HCT116 (cell line): ENCODE data around the gene SPINT2. TPM values are rescaled to one million over a fixed set of nuclear protein-coding genes. Genes with fewer than 3 reads are reported as not detected.

Experiments used
- ATAC-seq: fragments of 200-7000 bp; cut with Tn5 transposase; 2 replicates; pipeline ENCODE4 v1.9.1; 2020; ENCODE audit warnings: mild to moderate bottlenecking, moderate library complexity
- BruUV-seq: library from RNA; stranded (reverse); fragments of 400-500 nt; replicated peaks from 2 replicates; lab custom pipeline; 2021; lab: Mats Ljungman, UMichigan
- CTCF ChIA-PET: fragments of 300-600 bp; sonication (Branson Sonifier 250); formaldehyde crosslinking; loops from one replicate; lab custom pipeline; 2021; ENCODE audit warnings: antibody characterized with exemption; lab: Charles Lee
- POLR2A ChIA-PET: fragments of 300-600, 350-600 bp; sonication (Branson Sonifier 250); formaldehyde crosslinking; loops from one replicate; lab custom pipeline; 2021; ENCODE audit warnings: antibody characterized with exemption; lab: Charles Lee
- RAD21 ChIA-PET, 2 experiments: fragments of 300-600 bp; sonication (Branson Sonifier 250); formaldehyde crosslinking; loops; one replicate each; lab custom pipeline; 2023; ENCODE audit warnings: low total read pairs in 2 of 2; ENCODE audit not compliant: uncharacterized antibody in 2 of 2, unreplicated experiment in 2 of 2, low non-redundant PET in 1 of 2; lab: Charles Lee
- DNase-seq: peaks from one replicate; pipeline ENCODE4 v3.0.0-alpha.2; 2010; ENCODE audit warnings: low read depth, low spot score
- H2AFZ ChIP-seq: fragments of 200-600 bp; shearing (Covaris generic), sonication (generic); 2 replicates; pipeline ENCODE4 v1.6.1; 2017; ENCODE audit warnings: low read depth, mixed run types, mixed read lengths, antibody characterized with exemption, low read length; ENCODE audit not compliant: poor library complexity, severe bottlenecking
- H3K27ac ChIP-seq: 2 replicates; pipeline ENCODE4 v1.5.1; 2012; ENCODE audit warnings: low read depth, low read length
- H3K27me3 ChIP-seq: fragments of 200-600 bp; sonication (generic); 2 replicates; pipeline ENCODE4 v1.6.1; 2016; ENCODE audit warnings: mixed run types, low read length, mixed read lengths; ENCODE audit not compliant: insufficient read depth
- H3K36me3 ChIP-seq, 2 experiments: fragments of 200-500 bp in 1 of 2; fragments of 200-600 bp in 1 of 2; sonication (Bioruptor generic) in 1 of 2; sonication (generic) in 1 of 2; 2 replicates each; pipeline versions ENCODE4 v1.5.1 to v1.6.1; 2014 to 2016; ENCODE audit warnings: low read length in 2 of 2, inconsistent platforms in 1 of 2, mixed read lengths in 1 of 2, mixed run types in 1 of 2; ENCODE audit not compliant: insufficient read depth in 2 of 2, control insufficient read depth in 1 of 2
- H3K4me1 ChIP-seq, 2 experiments: fragments of 200-600 bp in 1 of 2; sonication (generic) in 1 of 2; 2 replicates each; pipeline versions ENCODE4 v1.5.1 to v1.6.1; 2012 to 2017; ENCODE audit warnings: low read length in 2 of 2, inconsistent platforms in 1 of 2, mild to moderate bottlenecking in 1 of 2, mixed read lengths in 1 of 2, mixed run types in 1 of 2, moderate library complexity in 1 of 2; ENCODE audit not compliant: insufficient read depth in 2 of 2, control insufficient read depth in 1 of 2
- H3K4me2 ChIP-seq: fragments of 200-600 bp; sonication (generic); 2 replicates; pipeline ENCODE4 v1.6.1; 2017; ENCODE audit warnings: mixed run types, low read length, mixed read lengths
- H3K4me3 ChIP-seq, 2 experiments: fragments of 200-600 bp in 1 of 2; sonication (generic) in 1 of 2; replicated peaks in 1 of 2; 2 replicates each; pipeline ENCODE4 v1.5.1; 2011 to 2016; ENCODE audit warnings: low read length in 2 of 2, control low read depth in 1 of 2, low read depth in 1 of 2, mild to moderate bottlenecking in 1 of 2, mixed read lengths in 1 of 2, mixed run types in 1 of 2
- H3K79me2 ChIP-seq: fragments of 200-600 bp; sonication (generic); 2 replicates; pipeline ENCODE4 v1.6.1; 2017; ENCODE audit warnings: mild to moderate bottlenecking, mixed run types, low read length, moderate library complexity, mixed read lengths; ENCODE audit not compliant: insufficient read depth
- H3K9ac ChIP-seq: fragments of 200-600 bp; sonication (generic); 2 replicates; pipeline ENCODE4 v1.6.1; 2016; ENCODE audit warnings: low read length, mixed read lengths
- H3K9me2 ChIP-seq: fragments of 200-600 bp; sonication (generic), shearing (Covaris generic); 2 replicates; pipeline ENCODE4 v1.6.1; 2017; ENCODE audit warnings: mixed run types, mild to moderate bottlenecking, moderate library complexity; ENCODE audit not compliant: insufficient read depth
- H3K9me3 ChIP-seq, 2 experiments: fragments of 200-500 bp in 1 of 2; fragments of 200-600 bp in 1 of 2; sonication (Bioruptor generic) in 1 of 2; sonication (generic) in 1 of 2; 2 replicates each; pipeline ENCODE4 v1.6.1; 2014 to 2017; ENCODE audit warnings: low read length in 2 of 2, mixed read lengths in 2 of 2, inconsistent platforms in 1 of 2, low read depth in 1 of 2, mild to moderate bottlenecking in 1 of 2, mixed run types in 1 of 2, moderate library complexity in 1 of 2; ENCODE audit not compliant: control insufficient read depth in 1 of 2, insufficient read depth in 1 of 2
- H4K20me1 ChIP-seq: fragments of 200-600 bp; sonication (generic), shearing (Covaris generic); 2 replicates; pipeline ENCODE4 v1.6.1; 2017; ENCODE audit warnings: mixed run types, mild to moderate bottlenecking, moderate library complexity; ENCODE audit not compliant: insufficient read depth
- ATF3 ChIP-seq: IDR thresholded peaks from 2 replicates; pipeline ENCODE4 v1.6.1; 2012
- CBX3 ChIP-seq: IDR thresholded peaks from 2 replicates; pipeline ENCODE4 v1.6.1; 2012; ENCODE audit warnings: low read depth
- CEBPB ChIP-seq: IDR thresholded peaks from 2 replicates; pipeline ENCODE4 v1.6.1; 2012; ENCODE audit warnings: low read depth
- ELF1 ChIP-seq: IDR thresholded peaks from 2 replicates; pipeline ENCODE4 v1.6.1; 2012; ENCODE audit warnings: low read depth, borderline replicate concordance
- FOSL1 ChIP-seq: IDR thresholded peaks from 2 replicates; pipeline ENCODE4 v1.6.1; 2012; ENCODE audit warnings: low read depth
- MAX ChIP-seq: IDR thresholded peaks from 2 replicates; pipeline ENCODE4 v1.6.1; 2012
- POLR2A ChIP-seq: IDR thresholded peaks from 2 replicates; pipeline ENCODE4 v1.7.0; 2011; ENCODE audit warnings: borderline replicate concordance; ENCODE audit not compliant: insufficient read depth, insufficient read length; ENCODE audit errors: extremely low read depth
- POLR2AphosphoS5 ChIP-seq: IDR thresholded peaks from 2 replicates; pipeline ENCODE4 v1.6.1; 2011; ENCODE audit warnings: mild to moderate bottlenecking, low read depth, low read length, moderate library complexity
- SIN3A ChIP-seq: IDR thresholded peaks from 2 replicates; pipeline ENCODE4 v1.6.1; 2012; ENCODE audit warnings: low read depth
- SRF ChIP-seq: IDR thresholded peaks from 2 replicates; pipeline ENCODE4 v1.6.1; 2012; ENCODE audit warnings: low read depth
- YY1 ChIP-seq: IDR thresholded peaks from 2 replicates; pipeline ENCODE4 v1.6.1; 2011; ENCODE audit warnings: low read length, low read depth, moderate library complexity, mild to moderate bottlenecking; ENCODE audit not compliant: insufficient replicate concordance; ENCODE audit errors: extremely low read depth
- ZBTB33 ChIP-seq: IDR thresholded peaks from 2 replicates; pipeline ENCODE4 v1.6.1; 2011; ENCODE audit warnings: mild to moderate bottlenecking, low read length, moderate library complexity; ENCODE audit not compliant: insufficient replicate concordance; ENCODE audit errors: extremely low read depth
- ZFX ChIP-seq: fragments of 450-650 bp; IDR thresholded peaks from 2 replicates; pipeline ENCODE4 v1.6.1; 2017
- ZNF274 ChIP-seq: fragments of 200-500 bp; sonication (Bioruptor generic); IDR thresholded peaks from 2 replicates; pipeline ENCODE4 v1.6.1; 2014; ENCODE audit warnings: mild to moderate bottlenecking, low read depth, low read length, inconsistent platforms
- intact Hi-C: fragments of 100-400 bp; cut with micrococcal nuclease; formaldehyde crosslinking; loops from 2 replicates; pipeline ENCODE4 v1.10.0; 2022
- total RNA-seq: library from RNA; stranded (reverse); gene quantifications from one replicate; pipeline ENCODE4 v1.2.1, GENCODE V29; 2021; ENCODE audit not compliant: unreplicated experiment

Gene SPINT2
- total RNA-seq, 1 experiment from 2014 or later = 500 TPM

GRCh38 chr19:38270587-38271167 lies 6.3 kb downstream of the SPINT2 start:
- BruUV-seq = no TSS peak
- no peaks in the 10 kb centered on the region for H3K9me2 ChIP-seq
- ChIA-PET RAD21 (no interaction called here), CTCF (interaction anchor here (1.6 kb wide), 1 partner anchor 128 kb away, joined by 3 read pairs; no protein-coding TSS in a partner anchor), POLR2A (no interaction called here)
- peak overlapping the region; percentile 13; the same call in 1 of the 2 replicates for H3K9ac ChIP-seq
- H3K27me3 ChIP-seq = no peaks in the 10 kb centered on the region
- no peak for TF ChIP-seq ATF3
- no peak for TF ChIP-seq SRF
- no peak for TF ChIP-seq ZFX
- TF ChIP-seq POLR2A = no peak
- no peak for TF ChIP-seq SIN3A
- H3K27ac ChIP-seq = peak overlapping the region; percentile 31
- no peak for DNase-seq
- H3K4me1 ChIP-seq = peaks cover 50 to 66% of the 10 kb centered on the region in 2 experiments
- peaks cover 100% of the 10 kb centered on the region for H3K79me2 ChIP-seq
- no peak overlapping the region for H2AFZ ChIP-seq
- H3K36me3 ChIP-seq = peaks cover 0 to 9% of the 10 kb centered on the region in 2 experiments; a peak in 2 of 4 replicates
- intact Hi-C loops = no loop called here
- H3K4me3 ChIP-seq = no peak overlapping the region
- H4K20me1 ChIP-seq = no peaks in the 10 kb centered on the region; the same call in 1 of the 2 replicates
- no peak for ATAC-seq
- no peaks in the 10 kb centered on the region for H3K9me3 ChIP-seq
- peak overlapping the region; percentile 7 for H3K4me2 ChIP-seq

GRCh38 chr19:38273499-38273898 lies 9.1 kb downstream of the SPINT2 start:
- CTCF ChIA-PET = no interaction called here
- intact Hi-C loops = no loop called here
- no peak for DNase-seq
- Histone ChIP-seq H4K20me1 (peaks cover 10% of the 10 kb centered on the region; the same call in 1 of the 2 replicates), H3K4me2 (no peak overlapping the region), H3K36me3 (peaks cover 0 to 13% of the 10 kb centered on the region in 2 experiments; a peak in 2 of 4 replicates), H3K9me3 (no peaks in the 10 kb centered on the region), H3K9ac (no peak overlapping the region), H2AFZ (no peak overlapping the region), H3K4me1 (peaks cover 25 to 50% of the 10 kb centered on the region in 2 experiments), H3K79me2 (peaks cover 100% of the 10 kb centered on the region), H3K27ac (0 out of 2 replicates have a peak overlapping the region, but pooled peaks have one; percentile 10), H3K9me2 (no peaks in the 10 kb centered on the region), H3K4me3 (no peak overlapping the region), H3K27me3 (no peaks in the 10 kb centered on the region)
- TF ChIP-seq CEBPB (no peak), POLR2AphosphoS5 (no peak), CBX3 (no peak), SIN3A (no peak), ATF3 (no peak), MAX (no peak), ELF1 (no peak), ZBTB33 (no peak), ZFX (no peak), FOSL1 (no peak), YY1 (no peak), ZNF274 (no peak)
- POLR2A ChIA-PET = no interaction called here
- no TSS peak for BruUV-seq
- RAD21 ChIA-PET = no interaction called here
- ATAC-seq = no peak
